ENCODE measurements around the gene LHX4. TPM values are rescaled to one million over a fixed set of nuclear protein-coding genes. Genes with fewer than 3 reads are reported as not detected.

Gene LHX4
- total RNA-seq, 1 donor from 2014 or later = not detected

GRCh38 chr1:180267211-180267561 lies 37.1 kb downstream of the LHX4 start:
- H3K36me3 Mint-ChIP-seq (ENCODE audit: low read depth) = no peaks in the 10 kb centered on the region
- H3K27ac Mint-ChIP-seq = no peak overlapping the region
- H3K4me1 Mint-ChIP-seq = no peaks in the 10 kb centered on the region

GRCh38 chr1:180267761-180268555 lies 37.9 kb downstream of the LHX4 start:
- Mint-ChIP-seq H3K36me3 (ENCODE audit: low read depth) (no peaks in the 10 kb centered on the region), H3K4me1 (no peaks in the 10 kb centered on the region), H3K9me3 (no peaks in the 10 kb centered on the region), H3K27me3 (peaks cover 2% of the 10 kb centered on the region), H3K27ac (no peak overlapping the region), H3K4me3 (no peak overlapping the region)
- intact Hi-C loops (cut with micrococcal nuclease) = no loop called here
- DNase-seq = no peak

More at GRCh38 chr1:180267211-180267561, 37.1 kb downstream of the LHX4 start:
- intact Hi-C loops (cut with micrococcal nuclease) = no loop called here
- Mint-ChIP-seq H3K4me3 (no peak overlapping the region), H3K27me3 (peaks cover 2% of the 10 kb centered on the region), H3K9me3 (no peaks in the 10 kb centered on the region)
- no peak for DNase-seq

- Mint-ChIP-seq H3K4me1 (no peaks in the 10 kb centered on the region), H3K27me3 (peaks cover 2% of the 10 kb centered on the region), H3K36me3 (ENCODE audit: low read depth) (no peaks in the 10 kb centered on the region), H3K27ac (no peak overlapping the region), H3K4me3 (no peak overlapping the region), H3K9me3 (no peaks in the 10 kb centered on the region)
- no peak for DNase-seq
- intact Hi-C loops (cut with micrococcal nuclease) = no loop called here
Measured at GRCh38 chr1:180268556-180269075, 38.6 kb downstream of the LHX4 start.

- no peak for DNase-seq
- intact Hi-C loops (cut with micrococcal nuclease) = no loop called here
- Mint-ChIP-seq H3K4me3 (no peak overlapping the region), H3K9me3 (no peaks in the 10 kb centered on the region), H3K27me3 (peaks cover 2% of the 10 kb centered on the region), H3K4me1 (no peaks in the 10 kb centered on the region), H3K36me3 (ENCODE audit: low read depth) (peaks cover 8% of the 10 kb centered on the region), H3K27ac (no peak overlapping the region)
Measured at GRCh38 chr1:180269645-180270529, 39.8 kb downstream of the LHX4 start.

DNA sequence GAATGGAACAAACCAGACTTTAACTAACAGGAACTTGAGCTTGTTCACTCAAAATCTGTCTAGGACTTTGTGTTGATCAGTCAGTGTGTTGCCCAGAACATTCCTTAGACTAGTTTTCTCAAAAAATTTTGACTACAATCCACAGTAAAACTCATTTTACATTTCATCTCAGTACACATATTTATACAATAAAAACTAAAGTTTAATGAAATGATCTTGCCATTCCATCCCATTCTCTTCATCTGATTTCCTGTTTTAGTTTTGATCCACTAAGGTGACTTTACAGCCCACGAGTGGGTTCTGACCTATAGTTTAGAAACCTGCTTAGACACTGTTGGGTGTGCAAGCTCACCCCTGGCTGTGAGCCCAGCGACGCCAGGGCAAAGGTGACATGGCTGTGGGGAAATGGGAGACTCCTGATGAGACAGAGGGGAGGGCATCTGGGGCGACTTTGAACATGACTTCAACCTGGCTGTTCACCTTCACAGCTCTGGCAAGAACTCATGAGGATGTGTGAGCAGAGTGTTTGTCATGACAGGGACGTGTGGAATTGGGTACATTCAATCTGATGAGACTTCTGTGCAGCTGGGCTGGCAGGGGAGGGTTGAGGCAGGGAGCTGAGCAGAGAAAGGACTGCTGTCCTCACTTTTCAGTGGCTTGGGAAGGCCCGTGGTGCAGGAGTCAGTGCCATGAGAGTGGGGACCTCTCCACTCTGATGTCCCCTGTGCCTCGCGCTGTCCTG lies 40.6 kb downstream of the LHX4 start:
- no peak for DNase-seq
- intact Hi-C loops (cut with micrococcal nuclease) = no loop called here
- Mint-ChIP-seq H3K9me3 (no peaks in the 10 kb centered on the region), H3K27ac (no peak overlapping the region), H3K4me1 (no peaks in the 10 kb centered on the region), H3K27me3 (no peaks in the 10 kb centered on the region), H3K36me3 (ENCODE audit: low read depth) (peaks cover 10% of the 10 kb centered on the region), H3K4me3 (no peak overlapping the region)

DNA sequence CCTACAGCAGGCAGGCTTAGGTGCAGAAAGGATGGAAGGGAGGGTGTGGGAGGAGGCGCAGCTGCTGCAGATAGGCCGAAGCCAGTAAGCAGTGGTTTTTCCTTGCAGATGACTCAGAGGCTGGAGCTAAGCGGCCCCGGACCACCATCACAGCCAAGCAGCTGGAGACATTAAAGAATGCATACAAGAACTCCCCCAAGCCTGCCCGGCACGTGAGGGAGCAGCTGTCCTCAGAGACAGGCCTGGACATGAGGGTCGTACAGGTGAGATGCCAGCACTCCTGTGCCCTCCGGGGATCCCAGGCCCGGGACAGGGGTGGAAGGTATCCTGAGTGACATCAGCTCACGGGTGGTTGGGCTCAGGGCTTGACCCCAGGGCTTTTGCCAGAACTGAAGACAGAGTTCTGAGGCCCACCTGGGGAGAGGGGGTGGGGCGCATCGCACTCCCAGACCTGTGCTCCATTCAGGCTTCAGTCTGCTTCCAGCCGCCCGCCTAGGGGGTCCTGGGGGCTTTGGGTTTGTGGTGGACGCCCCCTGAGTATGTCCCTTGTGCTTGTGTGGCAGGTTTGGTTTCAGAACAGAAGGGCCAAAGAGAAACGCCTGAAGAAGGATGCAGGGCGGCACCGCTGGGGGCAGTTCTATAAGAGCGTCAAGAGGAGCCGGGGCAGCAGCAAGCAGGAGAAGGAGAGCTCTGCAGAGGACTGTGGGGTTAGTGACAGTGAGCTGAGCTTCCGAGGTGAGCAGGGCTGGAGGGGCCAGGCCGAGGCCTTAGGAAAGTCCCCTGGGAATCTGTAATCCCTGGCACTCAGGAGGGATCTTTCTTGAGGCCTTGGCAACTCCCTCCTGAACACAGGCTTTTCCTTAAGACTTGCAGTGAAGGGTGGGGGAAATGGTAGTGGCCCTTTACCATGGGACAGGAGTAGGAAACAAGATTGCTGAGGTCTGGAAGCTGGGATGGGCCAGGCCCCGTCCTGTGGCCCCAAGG lies 41.5 kb downstream of the LHX4 start:
- Mint-ChIP-seq H3K36me3 (ENCODE audit: low read depth) (peaks cover 12% of the 10 kb centered on the region), H3K4me1 (no peaks in the 10 kb centered on the region), H3K4me3 (no peak overlapping the region), H3K27me3 (no peaks in the 10 kb centered on the region), H3K27ac (no peak overlapping the region), H3K9me3 (no peaks in the 10 kb centered on the region)
- no peak for DNase-seq
- intact Hi-C loops (cut with micrococcal nuclease) = no loop called here

- H3K4me3 Mint-ChIP-seq = no peak overlapping the region
- no peaks in the 10 kb centered on the region for H3K27me3 Mint-ChIP-seq
- intact Hi-C loops (cut with micrococcal nuclease) = no loop called here
- no peak overlapping the region for H3K27ac Mint-ChIP-seq
- H3K36me3 Mint-ChIP-seq (ENCODE audit: low read depth) = peaks cover 12% of the 10 kb centered on the region
- no peaks in the 10 kb centered on the region for H3K9me3 Mint-ChIP-seq
- H3K4me1 Mint-ChIP-seq = no peaks in the 10 kb centered on the region
- DNase-seq = no peak
Measured at GRCh38 chr1:180272395-180272794, 42.3 kb downstream of the LHX4 start.

DNA sequence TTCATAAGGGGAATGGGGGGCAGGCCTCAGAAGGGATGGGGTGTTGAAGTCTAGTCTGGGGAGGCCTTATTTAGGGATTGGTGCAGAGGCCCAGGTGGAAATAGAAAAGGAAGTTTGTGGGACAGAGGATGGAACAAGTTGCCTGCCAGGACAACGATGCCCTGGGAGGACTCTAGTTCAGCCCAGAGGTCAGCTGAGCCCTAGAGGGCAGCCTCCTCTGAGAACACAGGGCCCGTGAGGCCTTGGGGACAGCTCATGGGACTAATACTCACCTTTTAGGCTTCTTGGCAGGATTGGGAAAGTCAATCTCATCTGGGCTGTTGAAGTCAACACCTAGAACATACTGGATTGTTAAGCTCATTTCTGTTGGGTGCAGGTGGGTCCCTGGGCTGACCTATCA lies 43.0 kb downstream of the LHX4 start:
- Mint-ChIP-seq H3K4me1 (no peaks in the 10 kb centered on the region), H3K9me3 (no peaks in the 10 kb centered on the region), H3K27ac (no peak overlapping the region), H3K27me3 (no peaks in the 10 kb centered on the region), H3K4me3 (no peak overlapping the region), H3K36me3 (ENCODE audit: low read depth) (peaks cover 17% of the 10 kb centered on the region)
- no peak for DNase-seq
- intact Hi-C loops (cut with micrococcal nuclease) = no loop called here

- Mint-ChIP-seq H3K9me3 (no peaks in the 10 kb centered on the region), H3K36me3 (ENCODE audit: low read depth) (peaks cover 19% of the 10 kb centered on the region), H3K27ac (no peak overlapping the region), H3K4me3 (no peak overlapping the region), H3K27me3 (no peaks in the 10 kb centered on the region), H3K4me1 (no peaks in the 10 kb centered on the region)
- intact Hi-C loops (cut with micrococcal nuclease) = no loop called here
- no peak for DNase-seq
Measured at GRCh38 chr1:180274221-180274620, 44.2 kb downstream of the LHX4 start.

DNA sequence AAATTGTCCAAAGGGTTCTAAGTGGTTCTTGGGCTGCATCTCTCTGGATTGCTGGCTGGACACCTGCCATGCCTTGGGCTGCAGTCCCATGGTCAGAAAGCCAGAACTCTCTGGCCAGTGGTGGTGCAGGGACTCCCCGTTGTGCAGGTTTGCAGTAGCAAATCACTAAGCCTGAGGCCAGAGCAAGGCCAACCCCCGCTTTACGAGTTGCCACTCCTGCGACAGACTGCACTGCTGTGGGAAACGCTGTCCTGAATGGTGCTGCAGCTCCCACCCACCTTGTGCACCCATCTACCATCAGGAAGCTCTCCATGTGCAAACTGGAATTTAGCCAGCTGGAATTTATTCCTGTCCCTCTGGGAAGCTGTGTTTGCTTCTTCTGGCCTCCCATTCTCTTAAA lies 45.7 kb downstream of the LHX4 start:
- H3K9me3 Mint-ChIP-seq = no peaks in the 10 kb centered on the region
- H3K4me3 Mint-ChIP-seq = no peak overlapping the region
- H3K27me3 Mint-ChIP-seq = no peaks in the 10 kb centered on the region
- intact Hi-C loops (cut with micrococcal nuclease) = no loop called here
- no peak overlapping the region for H3K27ac Mint-ChIP-seq
- peaks cover 23% of the 10 kb centered on the region for H3K36me3 Mint-ChIP-seq (ENCODE audit: low read depth)
- DNase-seq = no peak
- no peaks in the 10 kb centered on the region for H3K4me1 Mint-ChIP-seq

DNA sequence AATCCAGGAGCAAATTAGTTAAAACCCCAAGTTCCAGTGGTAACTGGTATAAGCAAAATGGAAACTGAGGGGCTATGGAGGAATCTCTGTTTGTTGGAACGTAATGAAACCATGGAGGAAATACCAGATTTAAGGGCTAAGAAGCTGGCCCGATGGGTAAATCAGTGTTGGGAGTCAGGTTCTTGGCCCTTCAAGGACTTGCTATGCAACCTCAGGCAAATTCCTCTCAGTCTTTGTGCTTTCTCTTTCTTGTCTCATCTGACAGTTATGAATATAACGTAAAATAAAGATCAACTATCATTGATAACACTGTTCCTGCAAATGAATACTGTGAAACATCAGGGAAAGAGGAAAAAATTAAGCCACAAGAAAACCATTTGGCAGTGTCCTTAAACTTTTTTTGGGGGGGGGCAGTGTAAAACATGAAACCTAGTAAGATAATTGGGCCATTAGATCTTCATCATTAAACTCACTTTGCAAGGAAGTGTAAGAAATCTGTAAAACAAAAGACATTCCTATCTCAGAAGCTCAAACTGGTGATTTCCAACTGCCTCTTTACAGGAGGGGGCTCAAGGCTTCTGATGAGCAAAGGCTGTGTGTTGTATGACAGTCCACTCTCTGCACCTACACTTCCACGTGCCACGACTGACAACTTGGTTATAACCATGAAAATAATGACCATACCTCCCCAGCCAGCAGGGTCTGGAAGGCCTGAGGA lies 47.6 kb downstream of the LHX4 start:
- DNase-seq = no peak
- H3K9me3 Mint-ChIP-seq = no peaks in the 10 kb centered on the region

DNA sequence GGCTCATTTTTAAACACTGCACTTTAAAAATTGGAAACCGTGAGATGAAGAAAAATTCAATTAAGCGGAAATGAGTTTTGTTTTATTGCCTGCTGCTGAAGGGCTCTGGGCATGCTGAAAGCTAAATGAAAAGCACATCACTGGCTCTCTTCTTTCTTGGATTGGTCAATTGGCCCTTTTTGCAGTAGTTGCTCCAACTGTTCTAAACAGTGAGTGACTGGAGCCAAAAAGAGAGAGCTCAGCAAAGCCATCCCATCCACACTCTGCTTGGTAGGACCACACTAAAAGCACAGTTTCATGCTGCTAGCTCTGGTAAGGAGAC lies 48.1 kb downstream of the LHX4 start:
- Mint-ChIP-seq H3K4me1 (no peaks in the 10 kb centered on the region), H3K9me3 (no peaks in the 10 kb centered on the region), H3K4me3 (no peak overlapping the region), H3K36me3 (ENCODE audit: low read depth) (peaks cover 23% of the 10 kb centered on the region), H3K27me3 (no peaks in the 10 kb centered on the region), H3K27ac (no peak overlapping the region)
- intact Hi-C loops (cut with micrococcal nuclease) = no loop called here
- DNase-seq = no peak

More for the DNA sequence above, 47.6 kb downstream of the LHX4 start:
- Mint-ChIP-seq H3K4me1 (no peaks in the 10 kb centered on the region), H3K36me3 (ENCODE audit: low read depth) (peaks cover 23% of the 10 kb centered on the region), H3K4me3 (no peak overlapping the region), H3K27ac (no peak overlapping the region), H3K27me3 (no peaks in the 10 kb centered on the region)
- intact Hi-C loops (cut with micrococcal nuclease) = no loop called here
